ENCODE measurements around the gene EYS. TPM values are rescaled to one million over a fixed set of nuclear protein-coding genes. Genes with fewer than 3 reads are reported as not detected.

Gene EYS
- total and polyA plus RNA-seq, 9 of the 15 experiments (the other 6 are each of a cell fraction or from before 2014, with no cell fraction given): 0.03 to 0.36 (median 0.10) TPM; not detected in 2

- no peak for FAIRE-seq
- H3K27ac ChIP-seq (ENCODE audit: extremely low read depth, low read depth, low read length): no peak overlapping the region
- no peaks in the 10 kb centered on the region for H3K27me3 ChIP-seq (ENCODE audit: control insufficient read depth in 2 of 2, insufficient read depth in 2 of 2, low read length in 2 of 2)
- no peak overlapping the region for H3K4me2 ChIP-seq (ENCODE audit: insufficient read depth, low read length)
- in situ Hi-C loops (cut with MboI): no loop called here
- ChIA-PET CTCF (ENCODE audit: low intra/inter-chr PET ratio) (no interaction called here), POLR2A (interaction anchor here (0.6 kb wide), 1 partner anchor 93 kb away, joined by 3 read pairs; no protein-coding TSS in a partner anchor)
- H3K79me2 ChIP-seq (ENCODE audit: control insufficient read depth, insufficient read depth, low read length): no peaks in the 10 kb centered on the region
- H3K4me3 ChIP-seq: no peak overlapping the region
- no peak for ATAC-seq
- no TSS peak for BruUV-seq (replicated peaks)
- H3K36me3 ChIP-seq (ENCODE audit: control insufficient read depth, insufficient read depth, low read length): no peaks in the 10 kb centered on the region
- H2AFZ ChIP-seq (ENCODE audit: low read depth, low read length): no peak overlapping the region
- WGBS (ENCODE audit: insufficient coverage, low coverage, missing lambda C conversion rate): 5% methylated on average over 1 of the region's 1 CpG
- no peaks in the 10 kb centered on the region for H3K4me1 ChIP-seq (replicated peaks in 1 of 2; ENCODE audit: control insufficient read depth in 2 of 2, insufficient read depth in 2 of 2, low read length in 2 of 2)
- no peaks in the 10 kb centered on the region for H4K20me1 ChIP-seq (replicated peaks; ENCODE audit: control insufficient read depth, insufficient read depth, low read length)
- 0 out of 2 replicates have a peak, but pooled peaks cover 1% of the 10 kb centered on the region for H3K9me3 ChIP-seq (replicated peaks; ENCODE audit: control insufficient read depth, insufficient read depth, low read depth, low read length)
- DNase-seq (ENCODE audit: extremely low read depth in 1 of 4, low spot score in 3 of 4): no peak
- intact Hi-C loops (cut with micrococcal nuclease): no loop called here
- no peak for TF ChIP-seq STAT5A (IDR thresholded peaks at IDR 0.05; ENCODE audit: borderline replicate concordance, low read length)
- TF ChIP-seq RAD21 (CRISPR knock-in tag; conservative IDR thresholded peaks at IDR 0.05 in 1 of 2, IDR thresholded peaks at IDR 0.05 in 1 of 2): peak in 1 of 2 experiments; percentile 15; a peak in 1 of 4 replicates
- H3K9ac ChIP-seq (ENCODE audit: insufficient read depth in 1 of 2, low read depth in 2 of 2, low read length in 2 of 2): no peak overlapping the region
- H3K9me1 ChIP-seq (ENCODE audit: control insufficient read depth, insufficient read depth, low read length): no peaks in the 10 kb centered on the region
These were observed 1426.5 kb downstream of the EYS start for GRCh38 chr6:64280569-64280968.

DNA sequence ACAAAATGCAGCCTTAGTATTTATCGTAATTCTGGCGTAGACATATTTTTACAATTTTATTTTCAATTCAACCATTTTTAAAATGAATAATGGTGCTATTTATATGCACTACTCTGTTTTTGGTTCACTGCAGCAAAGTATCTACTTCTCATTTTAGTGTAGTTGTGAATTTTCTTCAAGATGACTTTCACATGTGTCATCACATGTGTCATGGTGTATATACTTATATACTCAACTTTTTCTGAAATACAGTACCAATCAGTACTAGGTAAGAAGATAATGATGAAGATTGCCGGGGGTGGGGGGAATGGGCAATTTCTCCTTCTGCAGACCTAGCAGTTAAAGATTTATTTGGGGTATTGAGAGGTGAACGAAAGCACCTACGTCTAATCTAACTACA, 1436.9 kb downstream of the EYS start:
- in situ Hi-C loops (cut with MboI) (no loop called here), intact Hi-C loops (cut with micrococcal nuclease) (no loop called here)
- no peaks in the 10 kb centered on the region for H3K9me1 ChIP-seq (ENCODE audit: control insufficient read depth, insufficient read depth, low read length)
- H3K36me3 ChIP-seq (ENCODE audit: control insufficient read depth, insufficient read depth, low read length): no peaks in the 10 kb centered on the region
- H3K4me2 ChIP-seq (ENCODE audit: insufficient read depth, low read length): no peak overlapping the region
- WGBS (ENCODE audit: insufficient coverage, low coverage, missing lambda C conversion rate): 0% methylated on average over 5 of the region's 5 CpGs
- H3K9ac ChIP-seq (ENCODE audit: insufficient read depth in 1 of 2, low read depth in 2 of 2, low read length in 2 of 2): no peak overlapping the region
- no peak for ATAC-seq
- H3K27ac ChIP-seq (ENCODE audit: extremely low read depth, low read depth, low read length): no peak overlapping the region
- no peaks in the 10 kb centered on the region for H3K27me3 ChIP-seq (ENCODE audit: control insufficient read depth in 2 of 2, insufficient read depth in 2 of 2, low read length in 2 of 2)
- DNase-seq (ENCODE audit: extremely low read depth in 1 of 4, low spot score in 3 of 4): no peak
- no peaks in the 10 kb centered on the region; the same call in 1 of the 2 replicates for H3K9me3 ChIP-seq (replicated peaks; ENCODE audit: control insufficient read depth, insufficient read depth, low read depth, low read length)
- no peak overlapping the region for H2AFZ ChIP-seq (ENCODE audit: low read depth, low read length)
- ChIA-PET POLR2A (no interaction called here), CTCF (ENCODE audit: low intra/inter-chr PET ratio) (no interaction called here)
- no peaks in the 10 kb centered on the region for H4K20me1 ChIP-seq (replicated peaks; ENCODE audit: control insufficient read depth, insufficient read depth, low read length)
- BruUV-seq (replicated peaks): no TSS peak
- no peak overlapping the region for H3K4me3 ChIP-seq
- no peak for FAIRE-seq
- no peaks in the 10 kb centered on the region for H3K4me1 ChIP-seq (replicated peaks in 1 of 2; ENCODE audit: control insufficient read depth in 2 of 2, insufficient read depth in 2 of 2, low read length in 2 of 2)
- H3K79me2 ChIP-seq (ENCODE audit: control insufficient read depth, insufficient read depth, low read length): no peaks in the 10 kb centered on the region
- TF ChIP-seq NR2C1 (IDR thresholded peaks at IDR 0.05) (no peak), NR2C1 (tag; IDR thresholded peaks at IDR 0.05) (no peak), ZBTB40 (IDR thresholded peaks at IDR 0.05) (no peak), ZBTB40 (CRISPR knock-in tag; IDR thresholded peaks at IDR 0.05) (no peak), FOXP1 (CRISPR knock-in tag; IDR thresholded peaks at IDR 0.05) (no peak), IFI16 (CRISPR knock-in tag; IDR thresholded peaks at IDR 0.05) (no peak)
